Glutamatergic neuron (in vitro differentiated cells): ENCODE data around the gene FIBCD1. TPM values are rescaled to one million over a fixed set of nuclear protein-coding genes. Genes with fewer than 3 reads are reported as not detected.

ENCODE experiments used
- DNase-seq: peaks from one replicate; pipeline ENCODE4 v3.0.0; 2022
- H3K27ac Mint-ChIP-seq: one replicate; pipeline ENCODE4 v1.8.0; 2020; ENCODE audit warnings: mild to moderate bottlenecking, mixed read lengths, inconsistent platforms; ENCODE audit not compliant: unreplicated experiment
- H3K27me3 Mint-ChIP-seq: one replicate; pipeline ENCODE4 v1.8.0; 2020; ENCODE audit warnings: mild to moderate bottlenecking, moderate library complexity, mixed read lengths, inconsistent platforms; ENCODE audit not compliant: unreplicated experiment
- H3K36me3 Mint-ChIP-seq: one replicate; pipeline ENCODE4 v1.8.0; 2020; ENCODE audit warnings: mild to moderate bottlenecking, mixed read lengths, inconsistent platforms; ENCODE audit not compliant: unreplicated experiment
- H3K4me1 Mint-ChIP-seq: one replicate; pipeline ENCODE4 v1.8.0; 2020; ENCODE audit warnings: mild to moderate bottlenecking, low read depth, mixed read lengths, inconsistent platforms; ENCODE audit not compliant: unreplicated experiment
- H3K4me3 Mint-ChIP-seq: one replicate; pipeline ENCODE4 v1.8.0; 2020; ENCODE audit warnings: mild to moderate bottlenecking, mixed read lengths, inconsistent platforms; ENCODE audit not compliant: unreplicated experiment
- H3K9me3 Mint-ChIP-seq: one replicate; pipeline ENCODE4 v1.8.0; 2020; ENCODE audit warnings: mild to moderate bottlenecking, moderate library complexity, mixed read lengths, inconsistent platforms; ENCODE audit not compliant: unreplicated experiment
- total RNA-seq: library from RNA; stranded (reverse); fragmentation: NEBNext Ultra II Directional; extraction: Animal tissue kit (Norgen Biotek cat#: 25700); gene quantifications from one replicate; pipeline ENCODE4 v1.2.1, GENCODE V29; 2021; ENCODE audit not compliant: unreplicated experiment
- TF ChIP-seq, protein P1 (sequence below): fragments of 200-600 bp; sonication (generic); IDR thresholded peaks from one replicate; pipeline ENCODE4 v1.5.0; 2021; ENCODE audit not compliant: partially characterized antibody, unreplicated experiment

Gene FIBCD1
- total RNA-seq, 1 donor from 2014 or later: not detected

GRCh38 chr9:130901498-130902203 is 37.4 kb downstream of the FIBCD1 start:
- H3K27ac Mint-ChIP-seq: no peak overlapping the region

GRCh38 chr9:130900701-130901497 is 38.1 kb downstream of the FIBCD1 start:
- Mint-ChIP-seq H3K36me3 (no peaks in the 10 kb centered on the region), H3K27me3 (peaks cover 2% of the 10 kb centered on the region), H3K27ac (no peak overlapping the region), H3K4me3 (no peak overlapping the region), H3K4me1 (no peaks in the 10 kb centered on the region), H3K9me3 (peaks cover 2% of the 10 kb centered on the region)
- TF ChIP-seq, protein P1, sequence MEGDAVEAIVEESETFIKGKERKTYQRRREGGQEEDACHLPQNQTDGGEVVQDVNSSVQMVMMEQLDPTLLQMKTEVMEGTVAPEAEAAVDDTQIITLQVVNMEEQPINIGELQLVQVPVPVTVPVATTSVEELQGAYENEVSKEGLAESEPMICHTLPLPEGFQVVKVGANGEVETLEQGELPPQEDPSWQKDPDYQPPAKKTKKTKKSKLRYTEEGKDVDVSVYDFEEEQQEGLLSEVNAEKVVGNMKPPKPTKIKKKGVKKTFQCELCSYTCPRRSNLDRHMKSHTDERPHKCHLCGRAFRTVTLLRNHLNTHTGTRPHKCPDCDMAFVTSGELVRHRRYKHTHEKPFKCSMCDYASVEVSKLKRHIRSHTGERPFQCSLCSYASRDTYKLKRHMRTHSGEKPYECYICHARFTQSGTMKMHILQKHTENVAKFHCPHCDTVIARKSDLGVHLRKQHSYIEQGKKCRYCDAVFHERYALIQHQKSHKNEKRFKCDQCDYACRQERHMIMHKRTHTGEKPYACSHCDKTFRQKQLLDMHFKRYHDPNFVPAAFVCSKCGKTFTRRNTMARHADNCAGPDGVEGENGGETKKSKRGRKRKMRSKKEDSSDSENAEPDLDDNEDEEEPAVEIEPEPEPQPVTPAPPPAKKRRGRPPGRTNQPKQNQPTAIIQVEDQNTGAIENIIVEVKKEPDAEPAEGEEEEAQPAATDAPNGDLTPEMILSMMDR: no peak
- no peak for DNase-seq

More at GRCh38 chr9:130901498-130902203, 37.4 kb downstream of the FIBCD1 start:
- Mint-ChIP-seq H3K27me3 (peaks cover 2% of the 10 kb centered on the region), H3K9me3 (peaks cover 2% of the 10 kb centered on the region), H3K4me3 (no peak overlapping the region), H3K36me3 (no peaks in the 10 kb centered on the region), H3K4me1 (no peaks in the 10 kb centered on the region)
- DNase-seq: no peak
- TF ChIP-seq, protein P1: no peak

DNA sequence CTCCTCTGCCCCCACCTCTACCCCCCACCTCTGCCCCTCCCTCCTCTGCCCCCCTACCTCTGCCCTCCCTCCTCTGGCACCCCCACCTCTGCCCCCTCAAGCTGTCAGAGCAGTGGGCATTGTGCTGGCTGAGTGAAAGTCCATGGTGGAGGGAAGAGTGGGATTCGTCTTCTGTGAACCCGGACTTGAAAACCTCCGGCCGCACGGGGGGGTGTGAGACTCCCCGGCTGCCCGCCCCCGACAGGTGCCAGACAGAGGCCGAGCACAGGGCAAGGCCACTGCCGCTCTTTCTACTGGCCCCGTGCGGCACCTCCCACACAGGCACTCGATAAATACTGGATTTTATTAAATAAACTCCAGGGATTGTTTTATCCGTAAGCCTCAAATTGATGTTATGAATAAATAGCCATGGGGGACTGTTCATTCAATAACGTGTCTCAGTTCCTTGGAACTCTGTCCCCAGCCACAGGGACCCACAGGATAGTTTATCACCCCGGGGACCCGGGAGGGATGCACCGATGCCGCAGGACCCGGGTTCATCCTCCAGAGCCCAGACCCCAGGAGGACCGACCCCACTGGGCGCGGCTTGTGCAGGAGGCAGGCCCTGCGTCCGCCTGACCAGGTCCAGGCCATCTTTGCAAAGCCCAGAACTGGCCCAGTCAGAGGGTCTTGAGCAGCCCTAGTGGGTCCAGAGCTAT is 39.8 kb downstream of the FIBCD1 start:
- no peak overlapping the region for H3K4me3 Mint-ChIP-seq
- no peaks in the 10 kb centered on the region for H3K9me3 Mint-ChIP-seq
- peak; percentile 16 for DNase-seq
- peaks cover 2% of the 10 kb centered on the region for H3K27me3 Mint-ChIP-seq
- H3K36me3 Mint-ChIP-seq: no peaks in the 10 kb centered on the region
- H3K27ac Mint-ChIP-seq: no peak overlapping the region
- H3K4me1 Mint-ChIP-seq: peaks cover 2% of the 10 kb centered on the region
- TF ChIP-seq, protein P1: no peak

- Mint-ChIP-seq H3K27ac (no peak overlapping the region), H3K36me3 (no peaks in the 10 kb centered on the region), H3K9me3 (no peaks in the 10 kb centered on the region), H3K4me1 (peaks cover 2% of the 10 kb centered on the region), H3K27me3 (peaks cover 2% of the 10 kb centered on the region), H3K4me3 (no peak overlapping the region)
- TF ChIP-seq, protein P1: no peak
- DNase-seq: no peak
Observed at GRCh38 chr9:130898552-130898852, 40.5 kb downstream of the FIBCD1 start.
